ENCODE results near the gene SFXN2.
"Not testable (repeated sequence)": the region's sequence is repeated elsewhere in the genome, so short reads cannot be mapped to it uniquely, and the experiment has no call there.

SFXN2 gene

GRCh38 chr10:102741726-102742237 lies 27.3 kb downstream of the SFXN2 start:
- peaks cover 12% of the 10 kb centered on the region for H3K36me3 ChIP-seq (ENCODE audit: control insufficient read depth, insufficient read depth, low read length)
- no peak overlapping the region for H3K4me3 ChIP-seq (ENCODE audit: low read depth, low read length)
- no peak overlapping the region for H3K27ac ChIP-seq (ENCODE audit: low read depth, low read length)
- no peaks in the 10 kb centered on the region for H3K9me3 ChIP-seq (ENCODE audit: control insufficient read depth, insufficient read depth, low read length)
- H3K27me3 ChIP-seq (ENCODE audit: control insufficient read depth, insufficient read depth, low read length): no peaks in the 10 kb centered on the region
- peaks cover 11% of the 10 kb centered on the region for H3K4me1 ChIP-seq (ENCODE audit: control insufficient read depth, insufficient read depth, low read length)
- no peak overlapping the region for H3K9ac ChIP-seq (ENCODE audit: low read depth, low read length)

- peaks cover 11% of the 10 kb centered on the region for H3K4me1 ChIP-seq (ENCODE audit: control insufficient read depth, insufficient read depth, low read length)
These were observed 27.9 kb downstream of the SFXN2 start for GRCh38 chr10:102742313-102742712.

GRCh38 chr10:102743078-102743587 lies 28.7 kb downstream of the SFXN2 start:
- Histone ChIP-seq H3K27ac (ENCODE audit: low read depth, low read length) (peak overlapping the region; percentile 73), H3K36me3 (ENCODE audit: control insufficient read depth, insufficient read depth, low read length) (peaks cover 4% of the 10 kb centered on the region; the same call in 1 of the 2 replicates), H3K4me3 (ENCODE audit: low read depth, low read length) (peak overlapping the region; percentile 54)

More at GRCh38 chr10:102742313-102742712, 27.9 kb downstream of the SFXN2 start:
- not testable (repeated sequence) for H3K9me3 ChIP-seq (ENCODE audit: control insufficient read depth, insufficient read depth, low read length); H3K27ac ChIP-seq (ENCODE audit: low read depth, low read length); H3K27me3 ChIP-seq (ENCODE audit: control insufficient read depth, insufficient read depth, low read length); H3K4me3 ChIP-seq (ENCODE audit: low read depth, low read length); H3K36me3 ChIP-seq (ENCODE audit: control insufficient read depth, insufficient read depth, low read length); H3K9ac ChIP-seq (ENCODE audit: low read depth, low read length)

GRCh38 chr10:102743588-102744373 lies 29.3 kb downstream of the SFXN2 start, which contains the start of gene WBP1L:
Gene WBP1L (plus strand): TSS chr10:102743948. CDS start chr10:102744054, 106 bp downstream.
- peak within 1 kb of the TSS; percentile 73 for H3K27ac ChIP-seq (ENCODE audit: low read depth, low read length)
- peak within 1 kb of the TSS; percentile 51 for H3K9ac ChIP-seq (ENCODE audit: low read depth, low read length)
- no peaks in the 10 kb centered on the region for H3K9me3 ChIP-seq (ENCODE audit: control insufficient read depth, insufficient read depth, low read length)
- no peaks in the 10 kb centered on the region for H3K27me3 ChIP-seq (ENCODE audit: control insufficient read depth, insufficient read depth, low read length)
- peak within 1 kb of the TSS; percentile 81 for H3K4me3 ChIP-seq (ENCODE audit: low read depth, low read length)
- no peaks in the 10 kb centered on the region for H3K36me3 ChIP-seq (ENCODE audit: control insufficient read depth, insufficient read depth, low read length)
- H3K4me1 ChIP-seq (ENCODE audit: control insufficient read depth, insufficient read depth, low read length): peaks cover 11% of the 10 kb centered on the region

More at GRCh38 chr10:102743078-102743587, 28.7 kb downstream of the SFXN2 start:
- Histone ChIP-seq H3K27me3 (ENCODE audit: control insufficient read depth, insufficient read depth, low read length) (no peaks in the 10 kb centered on the region), H3K9me3 (ENCODE audit: control insufficient read depth, insufficient read depth, low read length) (no peaks in the 10 kb centered on the region), H3K9ac (ENCODE audit: low read depth, low read length) (no peak overlapping the region), H3K4me1 (ENCODE audit: control insufficient read depth, insufficient read depth, low read length) (peaks cover 11% of the 10 kb centered on the region)

- Histone ChIP-seq H3K9ac (ENCODE audit: low read depth, low read length) (peak overlapping the region; percentile 51), H3K4me1 (ENCODE audit: control insufficient read depth, insufficient read depth, low read length) (peaks cover 11% of the 10 kb centered on the region), H3K27ac (ENCODE audit: low read depth, low read length) (no peak overlapping the region), H3K9me3 (ENCODE audit: control insufficient read depth, insufficient read depth, low read length) (no peaks in the 10 kb centered on the region), H3K27me3 (ENCODE audit: control insufficient read depth, insufficient read depth, low read length) (no peaks in the 10 kb centered on the region), H3K4me3 (ENCODE audit: low read depth, low read length) (peak overlapping the region; percentile 81), H3K36me3 (ENCODE audit: control insufficient read depth, insufficient read depth, low read length) (no peaks in the 10 kb centered on the region)
These were observed 30.1 kb downstream of the SFXN2 start for GRCh38 chr10:102744374-102745051.

GRCh38 chr10:102745157-102745556 lies 30.7 kb downstream of the SFXN2 start:
- Histone ChIP-seq H3K27ac (ENCODE audit: low read depth, low read length) (no peak overlapping the region), H3K36me3 (ENCODE audit: control insufficient read depth, insufficient read depth, low read length) (no peaks in the 10 kb centered on the region), H3K9me3 (ENCODE audit: control insufficient read depth, insufficient read depth, low read length) (no peaks in the 10 kb centered on the region), H3K4me3 (ENCODE audit: low read depth, low read length) (no peak overlapping the region), H3K27me3 (ENCODE audit: control insufficient read depth, insufficient read depth, low read length) (no peaks in the 10 kb centered on the region), H3K9ac (ENCODE audit: low read depth, low read length) (no peak overlapping the region), H3K4me1 (ENCODE audit: control insufficient read depth, insufficient read depth, low read length) (peaks cover 11% of the 10 kb centered on the region)

- H3K4me1 ChIP-seq (ENCODE audit: control insufficient read depth, insufficient read depth, low read length): peaks cover 3% of the 10 kb centered on the region; the same call in 1 of the 2 replicates
- no peak overlapping the region for H3K9ac ChIP-seq (ENCODE audit: low read depth, low read length)
- H3K9me3 ChIP-seq (ENCODE audit: control insufficient read depth, insufficient read depth, low read length): no peaks in the 10 kb centered on the region
- H3K27ac ChIP-seq (ENCODE audit: low read depth, low read length): no peak overlapping the region
- H3K27me3 ChIP-seq (ENCODE audit: control insufficient read depth, insufficient read depth, low read length): no peaks in the 10 kb centered on the region
- H3K36me3 ChIP-seq (ENCODE audit: control insufficient read depth, insufficient read depth, low read length): no peaks in the 10 kb centered on the region
- no peak overlapping the region for H3K4me3 ChIP-seq (ENCODE audit: low read depth, low read length)
These were observed 38.0 kb downstream of the SFXN2 start for GRCh38 chr10:102752266-102752930.

GRCh38 chr10:102752934-102753664 lies 38.7 kb downstream of the SFXN2 start:
- Histone ChIP-seq H3K4me3 (ENCODE audit: low read depth, low read length) (no peak overlapping the region), H3K9ac (ENCODE audit: low read depth, low read length) (no peak overlapping the region), H3K27me3 (ENCODE audit: control insufficient read depth, insufficient read depth, low read length) (no peaks in the 10 kb centered on the region), H3K4me1 (ENCODE audit: control insufficient read depth, insufficient read depth, low read length) (peaks cover 3% of the 10 kb centered on the region; the same call in 1 of the 2 replicates), H3K36me3 (ENCODE audit: control insufficient read depth, insufficient read depth, low read length) (no peaks in the 10 kb centered on the region), H3K27ac (ENCODE audit: low read depth, low read length) (peak overlapping the region; percentile 0), H3K9me3 (ENCODE audit: control insufficient read depth, insufficient read depth, low read length) (no peaks in the 10 kb centered on the region)

- H3K4me3 ChIP-seq (ENCODE audit: low read depth, low read length): no peak overlapping the region
- H3K36me3 ChIP-seq (ENCODE audit: control insufficient read depth, insufficient read depth, low read length): no peaks in the 10 kb centered on the region
- H3K27me3 ChIP-seq (ENCODE audit: control insufficient read depth, insufficient read depth, low read length): no peaks in the 10 kb centered on the region
- no peak overlapping the region for H3K9ac ChIP-seq (ENCODE audit: low read depth, low read length)
- no peaks in the 10 kb centered on the region for H3K9me3 ChIP-seq (ENCODE audit: control insufficient read depth, insufficient read depth, low read length)
- peaks cover 3% of the 10 kb centered on the region; the same call in 1 of the 2 replicates for H3K4me1 ChIP-seq (ENCODE audit: control insufficient read depth, insufficient read depth, low read length)
- H3K27ac ChIP-seq (ENCODE audit: low read depth, low read length): peak overlapping the region; percentile 0
These were observed 39.3 kb downstream of the SFXN2 start for GRCh38 chr10:102753718-102754117.

- Histone ChIP-seq H3K27ac (ENCODE audit: low read depth, low read length) (no peak overlapping the region), H3K4me3 (ENCODE audit: low read depth, low read length) (no peak overlapping the region), H3K9ac (ENCODE audit: low read depth, low read length) (no peak overlapping the region), H3K27me3 (ENCODE audit: control insufficient read depth, insufficient read depth, low read length) (no peaks in the 10 kb centered on the region), H3K9me3 (ENCODE audit: control insufficient read depth, insufficient read depth, low read length) (no peaks in the 10 kb centered on the region), H3K4me1 (ENCODE audit: control insufficient read depth, insufficient read depth, low read length) (peaks cover 3% of the 10 kb centered on the region; the same call in 1 of the 2 replicates), H3K36me3 (ENCODE audit: control insufficient read depth, insufficient read depth, low read length) (no peaks in the 10 kb centered on the region)
These were observed 42.9 kb downstream of the SFXN2 start for GRCh38 chr10:102757323-102757722.
